GM12878 (cell line): ENCODE data around the gene ZNF324. TPM values are rescaled to one million over a fixed set of nuclear protein-coding genes. Genes with fewer than 3 reads are reported as not detected.

Experiments
- ATAC-seq: fragments of 200-7000 bp; cut with Tn5 transposase; 3 replicates; pipeline ENCODE4 v1.9.1; 2020; ENCODE audit warnings: mild to moderate bottlenecking, moderate library complexity
- BruUV-seq: library from RNA; stranded (reverse); fragments of 400-500 nt; replicated peaks from 2 replicates; lab custom pipeline; 2021; lab: Mats Ljungman, UMichigan
- CTCF ChIA-PET: fragments of 300-600 bp; sonication (Branson Sonifier 250); formaldehyde crosslinking; extraction: SDS; loops from one replicate; lab custom pipeline; 2021; ENCODE audit warnings: inconsistent platforms; lab: Yijun Ruan, JAX
- POLR2A ChIA-PET: fragments of 350-600 bp; formaldehyde crosslinking; extraction: SDS; loops from one replicate; lab custom pipeline; 2021; ENCODE audit warnings: inconsistent platforms; lab: Charles Lee
- RAD21 ChIA-PET: fragments of 300-600 bp; sonication (Branson Sonifier 250); formaldehyde crosslinking; loops from one replicate; lab custom pipeline; 2023; ENCODE audit warnings: antibody characterized with exemption; ENCODE audit not compliant: unreplicated experiment; lab: Charles Lee
- SMC1A ChIA-PET: fragments of 300-600 bp; sonication (Branson Sonifier 250); formaldehyde crosslinking; loops from one replicate; lab custom pipeline; 2023; ENCODE audit not compliant: unreplicated experiment, uncharacterized antibody; lab: Charles Lee
- DNase-seq: peaks from one replicate; pipeline ENCODE4 v3.0.0-alpha.2; 2011; ENCODE audit warnings: low read depth, low spot score
- FAIRE-seq: peaks from 3 replicates; lab custom pipeline; 2011; peaks lifted over from hg19 to GRCh38; lab: Jason Lieb, UNC
- H2AFZ ChIP-seq: 2 replicates; pipeline ENCODE4 v1.6.0; 2011; ENCODE audit warnings: low read depth, low read length, control low read depth; ENCODE audit not compliant: control insufficient read depth
- H3K27ac ChIP-seq: 2 replicates; pipeline ENCODE4 v1.5.1; 2011; ENCODE audit warnings: control low read depth; ENCODE audit not compliant: control insufficient read depth, insufficient read depth
- H3K27me3 ChIP-seq, 2 experiments: replicated peaks in 1 of 2; 2 replicates each; pipeline versions ENCODE4 v1.6.0 to v1.6.1; 2011; ENCODE audit warnings: low read length in 1 of 2; ENCODE audit not compliant: control insufficient read depth in 2 of 2, insufficient read depth in 2 of 2
- H3K36me3 ChIP-seq, 2 experiments: 2 replicates each; pipeline ENCODE4 v1.5.1; 2011; ENCODE audit warnings: low read length in 1 of 2; ENCODE audit not compliant: control insufficient read depth in 2 of 2, insufficient read depth in 2 of 2
- H3K4me1 ChIP-seq: 2 replicates; pipeline ENCODE4 v1.6.1; 2011; ENCODE audit warnings: mild to moderate bottlenecking, low read length, moderate library complexity, mixed read lengths; ENCODE audit not compliant: control insufficient read depth, insufficient read depth
- H3K4me2 ChIP-seq: 2 replicates; pipeline ENCODE4 v1.6.0; 2011; ENCODE audit warnings: control low read depth; ENCODE audit not compliant: control insufficient read depth, insufficient read depth
- H3K4me3 ChIP-seq: fragments of 200-600 bp; sonication (generic); 2 replicates; pipeline ENCODE4 v1.5.1; 2016
- H3K79me2 ChIP-seq: 2 replicates; pipeline ENCODE4 v1.6.0; 2011; ENCODE audit warnings: low read length; ENCODE audit not compliant: control insufficient read depth, insufficient read depth
- H3K9ac ChIP-seq: 2 replicates; pipeline ENCODE4 v1.8.0; 2011; ENCODE audit warnings: low read length, control low read depth, mixed read lengths; ENCODE audit not compliant: control insufficient read depth, insufficient read depth
- H3K9me3 ChIP-seq: replicated peaks from 3 replicates; pipeline ENCODE4 v1.5.1; 2011; ENCODE audit warnings: mild to moderate bottlenecking, low read length; ENCODE audit not compliant: control insufficient read depth, insufficient read depth
- H4K20me1 ChIP-seq: 2 replicates; pipeline ENCODE4 v1.6.0; 2011; ENCODE audit not compliant: control insufficient read depth, insufficient read depth
- ATF7 ChIP-seq: fragments of 450-650 bp; IDR thresholded peaks from 2 replicates; pipeline ENCODE4 v1.6.1; 2016; ENCODE audit warnings: low read depth, mild to moderate bottlenecking
- BHLHE40 ChIP-seq, 2 experiments: fragments of 450-650 bp in 1 of 2; IDR thresholded peaks; 2 replicates each; pipeline ENCODE4 v1.6.1; 2011 to 2017; ENCODE audit warnings: low read depth in 2 of 2, borderline replicate concordance in 1 of 2, improper control_type of control experiment in 1 of 2, low read length in 1 of 2, mild to moderate bottlenecking in 1 of 2
- CHD2 ChIP-seq: IDR thresholded peaks from 2 replicates; pipeline ENCODE4 v1.6.1; 2011; ENCODE audit warnings: low read depth, low read length, improper control_type of control experiment, borderline replicate concordance
- RBBP5 ChIP-seq: fragments of 200-600 bp; sonication (generic); conservative IDR thresholded peaks from 2 replicates; pipeline ENCODE4 v1.6.1; 2016
- USF1 ChIP-seq: IDR thresholded peaks from 2 replicates; pipeline ENCODE4 v1.6.1; 2011; ENCODE audit warnings: borderline replicate concordance, low read depth, mild to moderate bottlenecking, moderate library complexity, mixed read lengths, low read length; ENCODE audit not compliant: insufficient read depth; ENCODE audit errors: extremely low read length
- YY1 ChIP-seq: IDR thresholded peaks from 2 replicates; pipeline ENCODE4 v1.6.1; 2011; ENCODE audit warnings: low read depth, mild to moderate bottlenecking, low read length
- WGBS: methylation state at CpG from one replicate; pipeline ENCODE4 v1.1.6; 2016; ENCODE audit warnings: low lambda C conversion rate; ENCODE audit not compliant: insufficient replicate concordance, insufficient coverage; ENCODE audit errors: missing lambda C conversion rate; 5-methylcytosine and 5-hydroxymethylcytosine counted together
- in situ Hi-C: fragments of 300-500 bp; cut with MboI; formaldehyde crosslinking; loops from 9 replicates; pipeline ENCODE4 v1.14.3; 2018; ENCODE audit warnings: mixed read lengths
- intact Hi-C: fragments of 100-400 bp; cut with micrococcal nuclease; formaldehyde crosslinking; loops from one replicate; pipeline ENCODE4 v1.14.2; 2022; ENCODE audit not compliant: unreplicated experiment
- polyA plus RNA-seq, 11 experiments: library from polyadenylated mRNA; depleted of rRNA in 4 of 11; unstranded in 6 of 11; stranded (reverse) in 5 of 11; fragments of >200 nt; fragmentation: Nextera tagmentation in 4 of 11; fragmentation: Illumina TruSeq in 1 of 11; extraction: Ambion mirVana in 4 of 11; extraction: Trizol in 1 of 11; gene quantifications; 1 replicate in 1 of 11; 2 replicates in 10 of 11; pipeline versions ENCODE4 v1.2.1 to v1.2.3, GENCODE V29; 2011 to 2016; ENCODE audit warnings: inconsistent platforms in 2 of 11, missing spikeins in 2 of 11, low read depth in 1 of 11
- total RNA-seq, 4 experiments: library from RNA; depleted of rRNA in 3 of 4; stranded (reverse); fragments of >200 nt in 3 of 4; fragmentation: Illumina TruSeq in 1 of 4; extraction: Trizol in 1 of 4; gene quantifications; 2 replicates each; pipeline versions ENCODE4 v1.2.1 to v1.2.3, GENCODE V29; 2013 to 2021
- TF ChIP-seq, protein P1 (sequence below): fragments of 450-650 bp; conservative IDR thresholded peaks from 2 replicates; pipeline ENCODE4 v1.6.1; 2017; ENCODE audit warnings: mild to moderate bottlenecking, moderate library complexity
- TF ChIP-seq, protein P2 (sequence below): IDR thresholded peaks from 2 replicates; pipeline ENCODE4 v1.6.1; 2011; ENCODE audit warnings: borderline replicate concordance, low read depth, mild to moderate bottlenecking, moderate library complexity, low read length; ENCODE audit not compliant: insufficient read depth, poor library complexity, severe bottlenecking

Gene ZNF324
- total and polyA plus RNA-seq, 10 of the 15 experiments (the other 5 are each of a cell fraction or from before 2014, with no cell fraction given): 0.71 to 13.9 (median 7.0) TPM

DNA sequence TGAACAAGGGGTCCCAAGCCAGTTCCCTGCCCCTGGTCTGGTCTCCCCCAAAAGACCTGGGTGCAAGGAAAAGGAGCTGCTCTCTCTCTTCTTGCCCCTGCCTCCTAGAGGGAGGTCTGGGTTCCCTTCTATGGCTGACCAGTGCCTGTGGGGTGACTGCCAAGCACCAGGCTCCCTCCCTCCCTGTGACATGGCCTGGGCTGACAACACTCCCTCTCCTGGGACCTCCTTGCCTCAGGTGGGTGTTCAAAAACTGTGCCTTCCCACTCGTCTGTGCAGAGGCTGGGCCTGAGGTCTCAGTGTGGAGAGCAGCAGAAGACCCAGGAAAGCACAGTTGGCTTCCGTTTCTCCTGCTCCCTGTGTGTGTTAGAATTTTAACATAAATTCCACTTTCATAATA is 14.0 kb downstream of the ZNF324 start:
- TF ChIP-seq, protein P1, sequence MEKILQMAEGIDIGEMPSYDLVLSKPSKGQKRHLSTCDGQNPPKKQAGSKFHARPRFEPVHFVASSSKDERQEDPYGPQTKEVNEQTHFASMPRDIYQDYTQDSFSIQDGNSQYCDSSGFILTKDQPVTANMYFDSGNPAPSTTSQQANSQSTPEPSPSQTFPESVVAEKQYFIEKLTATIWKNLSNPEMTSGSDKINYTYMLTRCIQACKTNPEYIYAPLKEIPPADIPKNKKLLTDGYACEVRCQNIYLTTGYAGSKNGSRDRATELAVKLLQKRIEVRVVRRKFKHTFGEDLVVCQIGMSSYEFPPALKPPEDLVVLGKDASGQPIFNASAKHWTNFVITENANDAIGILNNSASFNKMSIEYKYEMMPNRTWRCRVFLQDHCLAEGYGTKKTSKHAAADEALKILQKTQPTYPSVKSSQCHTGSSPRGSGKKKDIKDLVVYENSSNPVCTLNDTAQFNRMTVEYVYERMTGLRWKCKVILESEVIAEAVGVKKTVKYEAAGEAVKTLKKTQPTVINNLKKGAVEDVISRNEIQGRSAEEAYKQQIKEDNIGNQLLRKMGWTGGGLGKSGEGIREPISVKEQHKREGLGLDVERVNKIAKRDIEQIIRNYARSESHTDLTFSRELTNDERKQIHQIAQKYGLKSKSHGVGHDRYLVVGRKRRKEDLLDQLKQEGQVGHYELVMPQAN: no peak
- TF ChIP-seq CHD2 (no peak), RBBP5 (no peak), ATF7 (no peak), USF1 (no peak), BHLHE40 (IDR thresholded peaks at IDR 0.05; ENCODE audit: borderline replicate concordance in 1 of 2, low read depth in 2 of 2, low read length in 1 of 2) (no peak), YY1 (no peak)
- TF ChIP-seq, protein P2, sequence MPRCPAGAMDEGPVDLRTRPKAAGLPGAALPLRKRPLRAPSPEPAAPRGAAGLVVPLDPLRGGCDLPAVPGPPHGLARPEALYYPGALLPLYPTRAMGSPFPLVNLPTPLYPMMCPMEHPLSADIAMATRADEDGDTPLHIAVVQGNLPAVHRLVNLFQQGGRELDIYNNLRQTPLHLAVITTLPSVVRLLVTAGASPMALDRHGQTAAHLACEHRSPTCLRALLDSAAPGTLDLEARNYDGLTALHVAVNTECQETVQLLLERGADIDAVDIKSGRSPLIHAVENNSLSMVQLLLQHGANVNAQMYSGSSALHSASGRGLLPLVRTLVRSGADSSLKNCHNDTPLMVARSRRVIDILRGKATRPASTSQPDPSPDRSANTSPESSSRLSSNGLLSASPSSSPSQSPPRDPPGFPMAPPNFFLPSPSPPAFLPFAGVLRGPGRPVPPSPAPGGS: no peak
- Histone ChIP-seq H3K4me2 (no peak overlapping the region), H3K9me3 (no peaks in the 10 kb centered on the region), H3K27ac (no peak overlapping the region), H3K36me3 (no peaks in the 10 kb centered on the region; a peak in 2 of 4 replicates), H3K27me3 (no peaks in the 10 kb centered on the region), H2AFZ (no peak overlapping the region), H3K9ac (no peak overlapping the region), H3K4me1 (peaks cover 12% of the 10 kb centered on the region), H4K20me1 (no peaks in the 10 kb centered on the region), H3K4me3 (no peak overlapping the region), H3K79me2 (no peaks in the 10 kb centered on the region; the same call in 1 of the 2 replicates)
- FAIRE-seq (no peak), DNase-seq (no peak), ATAC-seq (no peak)
- WGBS: 61% methylated on average over 2 of the region's 2 CpGs
- ChIA-PET CTCF (no interaction called here), RAD21 (no interaction called here), POLR2A (interaction anchor here (0.5 kb wide), 1 partner anchor 49 kb away, joined by 3 read pairs; no protein-coding TSS in a partner anchor), SMC1A (no interaction called here)
- no TSS peak for BruUV-seq
- in situ Hi-C loops: no loop called here
- intact Hi-C loops: no loop called here
